HepG2 (cell line): Measurements from ENCODE around the gene CLHC1.

Source experiments
- HDAC6 ChIP-seq: fragments of 200-600 bp; sonication (generic); IDR thresholded peaks from 2 replicates; pipeline ENCODE4 v1.7.0; 2017; ENCODE audit warnings: mild to moderate bottlenecking, antibody characterized with exemption, low read length, low read depth
- JUNB ChIP-seq: sonication (generic); formaldehyde crosslinking; IDR thresholded peaks from 2 replicates; pipeline ENCODE4 v1.8.0; 2022; ENCODE audit warnings: missing genetic modification reagents, mild to moderate bottlenecking, borderline replicate concordance
- KDM3A ChIP-seq: IDR thresholded peaks from 2 replicates; pipeline ENCODE4 v1.6.1; 2018; ENCODE audit warnings: low read depth, missing compliant biosample characterization
- MLLT10 ChIP-seq: sonication (generic); formaldehyde crosslinking; IDR thresholded peaks from 2 replicates; pipeline ENCODE4 v1.4.0; 2020; ENCODE audit warnings: missing genetic modification reagents
- NFATC3 ChIP-seq: sonication (generic); formaldehyde crosslinking; IDR thresholded peaks from 2 replicates; pipeline ENCODE4 v1.5.1; 2020; ENCODE audit warnings: mild to moderate bottlenecking, missing genetic modification reagents
- PRMT3 ChIP-seq: sonication (generic); formaldehyde crosslinking; IDR thresholded peaks from 2 replicates; pipeline ENCODE4 v1.8.1; 2022; ENCODE audit warnings: low read depth, mild to moderate bottlenecking, moderate library complexity, missing genetic modification reagents, borderline replicate concordance
- SIN3A ChIP-seq: IDR thresholded peaks from 2 replicates; pipeline ENCODE4 v1.6.1; 2011; ENCODE audit warnings: low read depth, mild to moderate bottlenecking, control low read depth, low read length, borderline replicate concordance
- SPEN ChIP-seq: sonication (generic); formaldehyde crosslinking; IDR thresholded peaks from 2 replicates; pipeline ENCODE4 v1.5.1; 2020; ENCODE audit warnings: low read depth, mild to moderate bottlenecking, missing genetic modification reagents
- SYNCRIP ChIP-seq: fragments of 200-400 bp; formaldehyde crosslinking; IDR thresholded peaks from 2 replicates; pipeline ENCODE4 v1.6.1; 2018; ENCODE audit warnings: mild to moderate bottlenecking, low read depth, low read length; ENCODE audit not compliant: insufficient read depth
- ZBTB21 ChIP-seq: sonication (generic); formaldehyde crosslinking; IDR thresholded peaks from 2 replicates; pipeline ENCODE4 v1.4.0; 2020; ENCODE audit warnings: missing genetic modification reagents
- ZNF34 ChIP-seq: sonication (generic); formaldehyde crosslinking; IDR thresholded peaks from 2 replicates; pipeline ENCODE4 v1.4.0; 2020; ENCODE audit warnings: mild to moderate bottlenecking, missing genetic modification reagents, borderline replicate concordance
- ZNF891 ChIP-seq: sonication (generic); formaldehyde crosslinking; IDR thresholded peaks from 2 replicates; pipeline ENCODE4 v1.5.0; 2020; ENCODE audit warnings: mild to moderate bottlenecking, missing genetic modification reagents
- TF ChIP-seq, protein P1 (sequence below): sonication (generic); formaldehyde crosslinking; IDR thresholded peaks from 2 replicates; pipeline ENCODE4 v1.5.0; 2020; ENCODE audit warnings: mild to moderate bottlenecking, missing genetic modification reagents, moderate library complexity
- TF ChIP-seq, protein P2 (sequence below), 2 experiments: sonication (generic) in 1 of 2; formaldehyde crosslinking in 1 of 2; IDR thresholded peaks; 2 replicates each; pipeline versions ENCODE4 v1.5.1 to v1.6.1; 2011 to 2020; ENCODE audit warnings: borderline replicate concordance in 1 of 2, low read depth in 1 of 2, low read length in 1 of 2, mild to moderate bottlenecking in 1 of 2, missing genetic modification reagents in 1 of 2, moderate library complexity in 1 of 2

DNA sequence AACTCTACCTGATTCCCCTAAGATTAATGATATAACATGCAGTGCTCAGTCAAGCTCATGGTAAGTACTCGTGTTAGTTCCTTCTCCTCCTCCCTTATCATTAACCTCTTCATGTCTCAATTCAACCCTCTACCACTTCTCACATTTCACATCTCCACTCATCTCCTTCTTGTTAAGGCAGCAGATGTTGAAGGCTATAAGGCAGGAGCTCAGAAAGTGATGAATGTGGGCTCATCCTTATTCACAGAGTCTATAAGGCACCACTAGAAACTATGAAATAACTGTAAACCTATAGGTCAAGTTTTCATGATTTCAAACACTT lies 56.0 kb downstream of the CLHC1 start:
- TF ChIP-seq SIN3A, result no peak
- TF ChIP-seq, protein P1, sequence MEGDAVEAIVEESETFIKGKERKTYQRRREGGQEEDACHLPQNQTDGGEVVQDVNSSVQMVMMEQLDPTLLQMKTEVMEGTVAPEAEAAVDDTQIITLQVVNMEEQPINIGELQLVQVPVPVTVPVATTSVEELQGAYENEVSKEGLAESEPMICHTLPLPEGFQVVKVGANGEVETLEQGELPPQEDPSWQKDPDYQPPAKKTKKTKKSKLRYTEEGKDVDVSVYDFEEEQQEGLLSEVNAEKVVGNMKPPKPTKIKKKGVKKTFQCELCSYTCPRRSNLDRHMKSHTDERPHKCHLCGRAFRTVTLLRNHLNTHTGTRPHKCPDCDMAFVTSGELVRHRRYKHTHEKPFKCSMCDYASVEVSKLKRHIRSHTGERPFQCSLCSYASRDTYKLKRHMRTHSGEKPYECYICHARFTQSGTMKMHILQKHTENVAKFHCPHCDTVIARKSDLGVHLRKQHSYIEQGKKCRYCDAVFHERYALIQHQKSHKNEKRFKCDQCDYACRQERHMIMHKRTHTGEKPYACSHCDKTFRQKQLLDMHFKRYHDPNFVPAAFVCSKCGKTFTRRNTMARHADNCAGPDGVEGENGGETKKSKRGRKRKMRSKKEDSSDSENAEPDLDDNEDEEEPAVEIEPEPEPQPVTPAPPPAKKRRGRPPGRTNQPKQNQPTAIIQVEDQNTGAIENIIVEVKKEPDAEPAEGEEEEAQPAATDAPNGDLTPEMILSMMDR (CRISPR knock-in tag), result no peak
- TF ChIP-seq JUNB (CRISPR knock-in tag), result no peak
- no peak for TF ChIP-seq ZNF891 (CRISPR knock-in tag)
- TF ChIP-seq KDM3A (CRISPR knock-in tag), result no peak
- no peak for TF ChIP-seq PRMT3 (CRISPR knock-in tag)
- no peak for TF ChIP-seq HDAC6
- no peak for TF ChIP-seq SPEN
- no peak for TF ChIP-seq ZBTB21
- TF ChIP-seq ZNF34 (CRISPR knock-in tag), result no peak
- TF ChIP-seq SYNCRIP, result no peak
- TF ChIP-seq NFATC3, result no peak
- TF ChIP-seq, protein P2, sequence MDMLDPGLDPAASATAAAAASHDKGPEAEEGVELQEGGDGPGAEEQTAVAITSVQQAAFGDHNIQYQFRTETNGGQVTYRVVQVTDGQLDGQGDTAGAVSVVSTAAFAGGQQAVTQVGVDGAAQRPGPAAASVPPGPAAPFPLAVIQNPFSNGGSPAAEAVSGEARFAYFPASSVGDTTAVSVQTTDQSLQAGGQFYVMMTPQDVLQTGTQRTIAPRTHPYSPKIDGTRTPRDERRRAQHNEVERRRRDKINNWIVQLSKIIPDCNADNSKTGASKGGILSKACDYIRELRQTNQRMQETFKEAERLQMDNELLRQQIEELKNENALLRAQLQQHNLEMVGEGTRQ (IDR thresholded peaks at IDR 0.05; ENCODE audit: low read depth, low read length), result no peak
- TF ChIP-seq, protein P2 (CRISPR knock-in tag; IDR thresholded peaks at IDR 0.05; ENCODE audit: borderline replicate concordance), result no peak
- no peak for TF ChIP-seq MLLT10 (CRISPR knock-in tag)
